ENCODE measurements around the gene ENOSF1. TPM values are rescaled to one million over a fixed set of nuclear protein-coding genes. Genes with fewer than 3 reads are reported as not detected.
A peak's percentile ranks its signal among the peaks of the same experiment; 100 is the strongest.

ENOSF1 gene
- polyA plus RNA-seq, 1 of the 3 experiments (the other 2 are of a cell fraction): 23.3 TPM

DNA sequence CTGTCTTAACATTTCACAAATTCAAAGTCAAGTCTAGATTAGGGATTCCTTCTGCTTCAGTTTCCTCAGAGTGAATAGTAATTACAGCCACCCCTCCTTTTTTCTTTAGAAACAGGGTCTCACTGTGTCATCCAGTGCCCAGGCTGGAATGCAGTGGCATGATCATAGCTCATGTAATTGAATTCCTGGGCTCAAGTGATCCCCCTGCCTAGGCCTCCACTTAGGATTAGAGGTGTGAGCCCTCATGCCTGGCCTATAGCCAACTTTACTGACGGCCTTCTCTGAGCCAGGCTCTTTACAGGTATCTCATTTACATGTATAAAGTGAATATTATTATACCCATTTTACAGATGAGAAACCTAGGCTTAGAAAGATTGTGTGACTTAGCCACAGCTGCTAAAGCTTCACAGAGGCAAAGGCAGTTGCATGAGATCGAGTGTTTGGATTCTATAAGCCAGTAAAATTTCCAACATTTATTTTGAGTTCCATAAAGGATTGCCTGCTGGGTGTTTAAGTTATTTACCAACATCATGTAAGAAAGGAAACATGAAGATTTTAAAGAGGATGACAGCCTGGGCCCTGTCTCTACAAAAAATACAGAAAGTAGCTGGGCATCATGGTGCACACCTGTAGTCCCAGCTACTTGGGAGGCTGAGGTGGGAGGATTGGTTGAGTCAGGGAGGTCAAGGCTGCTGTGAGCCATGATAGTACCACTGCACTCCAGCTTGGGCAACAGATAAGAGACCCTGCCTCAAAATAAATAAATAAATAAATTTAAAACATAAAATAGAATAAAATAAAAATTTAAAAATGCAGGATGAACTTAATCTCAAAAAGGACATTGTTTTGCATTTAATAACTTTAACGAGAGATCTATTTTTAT, 1.8 kb downstream of the ENOSF1 start:
- TF ChIP-seq CHD2 (IDR thresholded peaks at IDR 0.05; ENCODE audit: low read length, partially characterized antibody) (no peak), NRF1 (IDR thresholded peaks at IDR 0.05; ENCODE audit: low read depth, low read length) (no peak), GABPA (IDR thresholded peaks at IDR 0.05; ENCODE audit: low read depth) (no peak), SMC3 (IDR thresholded peaks at IDR 0.05; ENCODE audit: low read depth, low read length) (no peak), RFX5 (IDR thresholded peaks at IDR 0.05; ENCODE audit: low read length) (no peak), FOSL2 (IDR thresholded peaks at IDR 0.05; ENCODE audit: borderline replicate concordance, low read depth) (no peak), FOXJ3 (CRISPR knock-in tag; IDR thresholded peaks at IDR 0.05) (no peak), EP300 (IDR thresholded peaks at IDR 0.05; ENCODE audit: borderline replicate concordance in 1 of 2, low read depth in 1 of 2, low read length in 1 of 2) (no peak), JUND (IDR thresholded peaks at IDR 0.05) (no peak), ELF1 (IDR thresholded peaks at IDR 0.05) (no peak), TAF1 (IDR thresholded peaks at IDR 0.05; ENCODE audit: borderline replicate concordance, low read depth, low read length) (no peak), FOXM1 (IDR thresholded peaks at IDR 0.05; ENCODE audit: low read depth) (no peak), POLR2AphosphoS5 (IDR thresholded peaks at IDR 0.05; ENCODE audit: low read depth, low read length) (no peak), GATA2 (CRISPR knock-in tag; IDR thresholded peaks at IDR 0.05) (no peak)
- TF ChIP-seq, protein P1, sequence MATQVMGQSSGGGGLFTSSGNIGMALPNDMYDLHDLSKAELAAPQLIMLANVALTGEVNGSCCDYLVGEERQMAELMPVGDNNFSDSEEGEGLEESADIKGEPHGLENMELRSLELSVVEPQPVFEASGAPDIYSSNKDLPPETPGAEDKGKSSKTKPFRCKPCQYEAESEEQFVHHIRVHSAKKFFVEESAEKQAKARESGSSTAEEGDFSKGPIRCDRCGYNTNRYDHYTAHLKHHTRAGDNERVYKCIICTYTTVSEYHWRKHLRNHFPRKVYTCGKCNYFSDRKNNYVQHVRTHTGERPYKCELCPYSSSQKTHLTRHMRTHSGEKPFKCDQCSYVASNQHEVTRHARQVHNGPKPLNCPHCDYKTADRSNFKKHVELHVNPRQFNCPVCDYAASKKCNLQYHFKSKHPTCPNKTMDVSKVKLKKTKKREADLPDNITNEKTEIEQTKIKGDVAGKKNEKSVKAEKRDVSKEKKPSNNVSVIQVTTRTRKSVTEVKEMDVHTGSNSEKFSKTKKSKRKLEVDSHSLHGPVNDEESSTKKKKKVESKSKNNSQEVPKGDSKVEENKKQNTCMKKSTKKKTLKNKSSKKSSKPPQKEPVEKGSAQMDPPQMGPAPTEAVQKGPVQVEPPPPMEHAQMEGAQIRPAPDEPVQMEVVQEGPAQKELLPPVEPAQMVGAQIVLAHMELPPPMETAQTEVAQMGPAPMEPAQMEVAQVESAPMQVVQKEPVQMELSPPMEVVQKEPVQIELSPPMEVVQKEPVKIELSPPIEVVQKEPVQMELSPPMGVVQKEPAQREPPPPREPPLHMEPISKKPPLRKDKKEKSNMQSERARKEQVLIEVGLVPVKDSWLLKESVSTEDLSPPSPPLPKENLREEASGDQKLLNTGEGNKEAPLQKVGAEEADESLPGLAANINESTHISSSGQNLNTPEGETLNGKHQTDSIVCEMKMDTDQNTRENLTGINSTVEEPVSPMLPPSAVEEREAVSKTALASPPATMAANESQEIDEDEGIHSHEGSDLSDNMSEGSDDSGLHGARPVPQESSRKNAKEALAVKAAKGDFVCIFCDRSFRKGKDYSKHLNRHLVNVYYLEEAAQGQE (IDR thresholded peaks at IDR 0.05; ENCODE audit: low read depth, low read length): no peak
- TF ChIP-seq, protein P2, sequence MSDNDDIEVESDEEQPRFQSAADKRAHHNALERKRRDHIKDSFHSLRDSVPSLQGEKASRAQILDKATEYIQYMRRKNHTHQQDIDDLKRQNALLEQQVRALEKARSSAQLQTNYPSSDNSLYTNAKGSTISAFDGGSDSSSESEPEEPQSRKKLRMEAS (IDR thresholded peaks at IDR 0.05; ENCODE audit: low read depth): no peak
- TF ChIP-seq, protein P3, sequence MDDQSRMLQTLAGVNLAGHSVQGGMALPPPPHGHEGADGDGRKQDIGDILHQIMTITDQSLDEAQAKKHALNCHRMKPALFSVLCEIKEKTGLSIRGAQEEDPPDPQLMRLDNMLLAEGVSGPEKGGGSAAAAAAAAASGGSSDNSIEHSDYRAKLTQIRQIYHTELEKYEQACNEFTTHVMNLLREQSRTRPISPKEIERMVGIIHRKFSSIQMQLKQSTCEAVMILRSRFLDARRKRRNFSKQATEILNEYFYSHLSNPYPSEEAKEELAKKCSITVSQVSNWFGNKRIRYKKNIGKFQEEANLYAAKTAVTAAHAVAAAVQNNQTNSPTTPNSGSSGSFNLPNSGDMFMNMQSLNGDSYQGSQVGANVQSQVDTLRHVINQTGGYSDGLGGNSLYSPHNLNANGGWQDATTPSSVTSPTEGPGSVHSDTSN (IDR thresholded peaks at IDR 0.05): no peak
- TF ChIP-seq, protein P4, sequence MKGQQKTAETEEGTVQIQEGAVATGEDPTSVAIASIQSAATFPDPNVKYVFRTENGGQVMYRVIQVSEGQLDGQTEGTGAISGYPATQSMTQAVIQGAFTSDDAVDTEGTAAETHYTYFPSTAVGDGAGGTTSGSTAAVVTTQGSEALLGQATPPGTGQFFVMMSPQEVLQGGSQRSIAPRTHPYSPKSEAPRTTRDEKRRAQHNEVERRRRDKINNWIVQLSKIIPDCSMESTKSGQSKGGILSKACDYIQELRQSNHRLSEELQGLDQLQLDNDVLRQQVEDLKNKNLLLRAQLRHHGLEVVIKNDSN (IDR thresholded peaks at IDR 0.05; ENCODE audit: borderline replicate concordance, low read depth): no peak
- TF ChIP-seq, protein P5, sequence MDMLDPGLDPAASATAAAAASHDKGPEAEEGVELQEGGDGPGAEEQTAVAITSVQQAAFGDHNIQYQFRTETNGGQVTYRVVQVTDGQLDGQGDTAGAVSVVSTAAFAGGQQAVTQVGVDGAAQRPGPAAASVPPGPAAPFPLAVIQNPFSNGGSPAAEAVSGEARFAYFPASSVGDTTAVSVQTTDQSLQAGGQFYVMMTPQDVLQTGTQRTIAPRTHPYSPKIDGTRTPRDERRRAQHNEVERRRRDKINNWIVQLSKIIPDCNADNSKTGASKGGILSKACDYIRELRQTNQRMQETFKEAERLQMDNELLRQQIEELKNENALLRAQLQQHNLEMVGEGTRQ (IDR thresholded peaks at IDR 0.05; ENCODE audit: borderline replicate concordance, low read depth, low read length): no peak
- Histone ChIP-seq H3K4me1 (ENCODE audit: control insufficient read depth in 1 of 2, insufficient read depth in 2 of 2, low read depth in 1 of 2, low read length in 1 of 2) (peaks cover 0 to 7% of the 10 kb centered on the region in 2 experiments; a peak in 1 of 4 replicates), H3K27ac (ENCODE audit: low read depth in 2 of 2, low read length in 1 of 2) (no peak overlapping the region), H3K9me2 (no peaks in the 10 kb centered on the region), H3K4me3 (ENCODE audit: low read depth in 2 of 2, low read length in 1 of 2) (no peak overlapping the region; a peak in 1 of 4 replicates), H4K20me1 (ENCODE audit: insufficient read depth) (no peaks in the 10 kb centered on the region), H3K9ac (no peak overlapping the region), H3K4me2 (peak overlapping the region; percentile 91; the same call in 1 of the 2 replicates), H2AFZ (ENCODE audit: low read depth) (no peak overlapping the region), H3K27me3 (ENCODE audit: insufficient read depth) (no peaks in the 10 kb centered on the region), H3F3A (replicated peaks; ENCODE audit: insufficient read depth) (peaks cover 21% of the 10 kb centered on the region), H3K36me3 (replicated peaks in 1 of 2; ENCODE audit: control insufficient read depth in 1 of 2, insufficient read depth in 2 of 2, low read length in 1 of 2) (no peaks in the 10 kb centered on the region), H3K9me3 (no peaks in the 10 kb centered on the region), H3K79me2 (ENCODE audit: insufficient read depth) (peaks cover 16% of the 10 kb centered on the region; the same call in 1 of the 2 replicates)
- no peak for DNase-seq
- CTCF ChIA-PET: interaction anchor here (0.8 to 2.2 kb wide), 4 partner anchors 17 to 123 kb away, joined by 3 to 12 read pairs (median 4); no protein-coding TSS in a partner anchor
- POLR2A ChIA-PET: no interaction called here
- WGBS (ENCODE audit: low lambda C conversion rate): 91% methylated on average over 3 of the region's 3 CpGs

Data from SK-N-SH (cell line).